IPS DF 6.9 (cell line): ENCODE measurements around the gene HAUS6.
A peak's percentile ranks its signal among the peaks of the same experiment; 100 is the strongest.
"Not testable (repeated sequence)": the region's sequence is repeated elsewhere in the genome, so short reads cannot be mapped to it uniquely, and the experiment has no call there.

Source experiments
- DNase-seq: peaks from one replicate; pipeline ENCODE4 v3.0.0-alpha.2; 2013; ENCODE audit warnings: low read depth, low spot score
- H3K27ac ChIP-seq: one replicate; pipeline ENCODE4 v1.5.1; 2013; ENCODE audit warnings: low read length, control low read depth
- H3K27me3 ChIP-seq: 2 replicates; pipeline ENCODE4 v1.6.1; 2013; ENCODE audit warnings: mild to moderate bottlenecking, low read length; ENCODE audit not compliant: control insufficient read depth, insufficient read depth
- H3K36me3 ChIP-seq: 2 replicates; pipeline ENCODE4 v1.6.1; 2013; ENCODE audit warnings: low read length; ENCODE audit not compliant: control insufficient read depth, insufficient read depth
- H3K4me1 ChIP-seq: 2 replicates; pipeline ENCODE4 v1.6.1; 2013; ENCODE audit warnings: low read length; ENCODE audit not compliant: control insufficient read depth, insufficient read depth
- H3K4me3 ChIP-seq: 2 replicates; pipeline ENCODE4 v1.5.1; 2013; ENCODE audit warnings: mild to moderate bottlenecking, low read length
- H3K9me3 ChIP-seq: 2 replicates; pipeline ENCODE4 v1.6.1; 2013; ENCODE audit warnings: low read length, inconsistent platforms; ENCODE audit not compliant: control insufficient read depth, insufficient read depth
- WGBS: extraction: QIAGEN DNeasy Blood & Tissue Kit; methylation state at CpG from one replicate; pipeline ENCODE4 v1.1.7; 2013; ENCODE audit warnings: mixed read lengths, missing lambda C conversion rate; ENCODE audit not compliant: insufficient read length, insufficient coverage; 5-methylcytosine and 5-hydroxymethylcytosine counted together

Gene HAUS6

DNA sequence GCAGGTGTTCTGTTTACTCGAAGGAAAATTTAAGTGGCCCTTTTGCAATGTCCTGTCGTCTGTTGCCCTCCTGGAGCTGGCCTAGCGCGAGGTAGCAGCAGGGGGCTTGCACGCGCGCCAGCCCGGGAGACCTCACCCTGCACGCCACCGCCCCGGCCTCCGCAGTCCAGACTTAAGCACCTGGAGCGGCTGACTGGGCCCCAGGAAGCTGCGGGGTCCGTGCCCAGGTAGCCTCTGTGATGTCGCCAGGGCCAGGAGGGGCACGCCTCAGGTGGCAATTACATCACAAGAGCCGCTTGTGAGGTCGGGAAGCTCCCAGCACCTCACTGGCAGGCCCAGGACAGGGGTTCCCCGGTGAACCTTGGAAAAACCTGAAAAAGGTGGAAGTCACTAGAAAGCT is 69.7 kb downstream of the HAUS6 start, which contains the start of gene SAXO1:
SAXO1 (minus strand) TSS at position 195 of the 400 bp plus-strand sequence. CDS start 301 bp downstream, outside the sequence.
- no peaks in the 10 kb centered on the region for H3K9me3 ChIP-seq
- H3K27me3 ChIP-seq, result no peaks in the 10 kb centered on the region
- no peak within 1 kb of the TSS for H3K27ac ChIP-seq
- H3K36me3 ChIP-seq, result no peaks in the 10 kb centered on the region
- H3K4me3 ChIP-seq, result no peak within 1 kb of the TSS
- DNase-seq, result no peak
- no CpG with 5 or more reads among the region's 20 CpGs for WGBS
- no peaks in the 10 kb centered on the region for H3K4me1 ChIP-seq

- H3K36me3 ChIP-seq, result no peaks in the 10 kb centered on the region
- WGBS, result no CpG with 5 or more reads among the region's 14 CpGs
- no peaks in the 10 kb centered on the region for H3K9me3 ChIP-seq
- no peaks in the 10 kb centered on the region for H3K4me1 ChIP-seq
- no peak for DNase-seq
- H3K27me3 ChIP-seq, result no peaks in the 10 kb centered on the region
- no peak overlapping the region for H3K27ac ChIP-seq
- no peak overlapping the region for H3K4me3 ChIP-seq
These were observed 70.3 kb downstream of the HAUS6 start for GRCh38 chr9:19032406-19032805.

GRCh38 chr9:19030899-19031298 is 71.8 kb downstream of the HAUS6 start:
- Histone ChIP-seq H3K4me3 (no peak overlapping the region), H3K27ac (no peak overlapping the region)
- WGBS, result no CpG with 5 or more reads among the region's 1 CpG

GRCh38 chr9:19028835-19029451 is 73.8 kb downstream of the HAUS6 start:
- no peak overlapping the region for H3K4me3 ChIP-seq
- no peak overlapping the region for H3K27ac ChIP-seq
- no peaks in the 10 kb centered on the region for H3K9me3 ChIP-seq
- no CpG with 5 or more reads among the region's 8 CpGs for WGBS
- H3K27me3 ChIP-seq, result no peaks in the 10 kb centered on the region
- DNase-seq, result peak; percentile 60
- no peaks in the 10 kb centered on the region for H3K4me1 ChIP-seq
- no peaks in the 10 kb centered on the region for H3K36me3 ChIP-seq

More at GRCh38 chr9:19030899-19031298, 71.8 kb downstream of the HAUS6 start:
- Histone ChIP-seq H3K9me3 (no peaks in the 10 kb centered on the region), H3K36me3 (no peaks in the 10 kb centered on the region), H3K4me1 (no peaks in the 10 kb centered on the region), H3K27me3 (no peaks in the 10 kb centered on the region)
- DNase-seq, result no peak

GRCh38 chr9:19027825-19028224 is 74.9 kb downstream of the HAUS6 start:
- no peak for DNase-seq
- WGBS, result no CpG with 5 or more reads among the region's 22 CpGs
- no peaks in the 10 kb centered on the region for H3K9me3 ChIP-seq
- no peak overlapping the region for H3K4me3 ChIP-seq
- H3K27ac ChIP-seq, result no peak overlapping the region
- H3K4me1 ChIP-seq, result no peaks in the 10 kb centered on the region
- no peaks in the 10 kb centered on the region for H3K36me3 ChIP-seq
- no peaks in the 10 kb centered on the region for H3K27me3 ChIP-seq

- H3K4me1 ChIP-seq, result no peaks in the 10 kb centered on the region
- no CpG with 5 or more reads among the region's 6 CpGs for WGBS
- no peaks in the 10 kb centered on the region for H3K36me3 ChIP-seq
- H3K9me3 ChIP-seq, result no peaks in the 10 kb centered on the region
- H3K4me3 ChIP-seq, result no peak overlapping the region
- H3K27ac ChIP-seq, result no peak overlapping the region
- no peaks in the 10 kb centered on the region for H3K27me3 ChIP-seq
- no peak for DNase-seq
These were observed 76.3 kb downstream of the HAUS6 start for GRCh38 chr9:19026375-19026774.

GRCh38 chr9:19023078-19023477 is 79.6 kb downstream of the HAUS6 start:
- WGBS, result no CpG with 5 or more reads among the region's 5 CpGs
- Histone ChIP-seq H3K36me3 (no peaks in the 10 kb centered on the region), H3K27me3 (no peaks in the 10 kb centered on the region), H3K4me1 (no peaks in the 10 kb centered on the region), H3K4me3 (no peak overlapping the region), H3K27ac (no peak overlapping the region), H3K9me3 (no peaks in the 10 kb centered on the region)
- no peak for DNase-seq

DNA sequence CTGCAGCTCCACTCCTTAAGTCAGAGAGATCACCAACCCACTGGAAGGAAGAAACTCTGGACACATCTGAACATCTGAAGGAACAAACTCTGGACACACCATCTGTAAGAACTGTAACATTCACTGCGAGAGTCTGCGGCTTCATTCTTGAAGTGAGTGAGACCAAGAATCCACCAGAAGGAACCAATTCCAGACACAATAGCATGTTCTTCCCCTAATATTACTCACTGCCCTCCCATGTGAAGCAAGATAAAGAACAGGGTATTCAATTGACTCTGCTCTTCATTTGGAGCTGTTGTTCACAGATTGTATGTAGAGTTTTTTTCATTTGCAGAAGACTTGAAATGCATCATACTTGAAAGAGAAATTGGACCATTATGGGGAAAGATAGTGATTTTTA is 80.5 kb downstream of the HAUS6 start:
- no peak for DNase-seq
- Histone ChIP-seq H3K9me3 (no peaks in the 10 kb centered on the region), H3K4me1 (no peaks in the 10 kb centered on the region), H3K27ac (no peak overlapping the region), H3K36me3 (no peaks in the 10 kb centered on the region), H3K4me3 (no peak overlapping the region), H3K27me3 (no peaks in the 10 kb centered on the region)
- WGBS, result no CpG with 5 or more reads among the region's 2 CpGs

GRCh38 chr9:19021649-19022048 is 81.1 kb downstream of the HAUS6 start:
- not testable (repeated sequence) for H3K27me3 ChIP-seq, H3K9me3 ChIP-seq, H3K36me3 ChIP-seq, H3K4me1 ChIP-seq, H3K4me3 ChIP-seq, H3K27ac ChIP-seq, DNase-seq
- WGBS, result no CpG with 5 or more reads among the region's 2 CpGs

DNA sequence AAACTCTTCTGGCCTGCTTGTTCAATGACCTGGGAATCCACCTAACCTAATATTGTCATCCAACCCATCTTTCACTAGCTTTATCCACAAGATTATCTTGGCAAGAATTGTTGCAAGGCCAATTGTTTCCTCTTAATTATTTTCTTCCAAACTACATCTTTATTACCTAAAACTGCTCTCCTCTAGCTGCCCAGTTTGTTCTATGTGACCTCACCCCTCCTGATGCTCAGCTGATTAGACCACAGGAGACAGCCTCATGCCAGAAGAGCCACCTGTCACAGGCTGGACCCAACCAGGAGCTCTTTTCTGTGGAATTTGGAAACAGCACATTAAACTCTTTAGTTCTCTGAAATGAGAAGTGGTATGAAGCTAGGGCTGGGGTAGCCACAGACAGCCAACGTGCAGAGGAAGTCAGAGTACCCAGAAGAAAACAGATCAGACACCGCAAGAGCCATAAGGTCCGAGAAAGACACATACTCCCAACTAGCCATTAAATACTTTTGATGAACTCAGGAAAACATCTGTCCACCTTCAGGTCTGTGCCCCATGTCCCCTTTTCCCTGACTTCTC is 81.7 kb downstream of the HAUS6 start:
- H3K4me3 ChIP-seq, result no peak overlapping the region
- H3K9me3 ChIP-seq, result no peaks in the 10 kb centered on the region
- no peak overlapping the region for H3K27ac ChIP-seq
- no peaks in the 10 kb centered on the region for H3K27me3 ChIP-seq
- H3K36me3 ChIP-seq, result no peaks in the 10 kb centered on the region
- WGBS, result no CpG with 5 or more reads among the region's 3 CpGs
- no peaks in the 10 kb centered on the region for H3K4me1 ChIP-seq
- no peak for DNase-seq

- Histone ChIP-seq H3K27ac (no peak overlapping the region), H3K36me3 (no peaks in the 10 kb centered on the region), H3K4me3 (no peak overlapping the region), H3K27me3 (no peaks in the 10 kb centered on the region), H3K9me3 (no peaks in the 10 kb centered on the region), H3K4me1 (no peaks in the 10 kb centered on the region)
- WGBS, result no CpG with 5 or more reads among the region's 4 CpGs
- DNase-seq, result no peak
These were observed 84.5 kb downstream of the HAUS6 start for GRCh38 chr9:19018201-19018600.
